ENCODE data around the gene MEF2B. TPM values are rescaled to one million over a fixed set of nuclear protein-coding genes. Genes with fewer than 3 reads are reported as not detected.

Gene MEF2B
- total and polyA plus RNA-seq, 10 of the 15 experiments (the other 5 are each of a cell fraction or from before 2014, with no cell fraction given) = 0.09 to 33.0 (median 8.9) TPM

GRCh38 chr19:19206938-19207337 lies 36.9 kb upstream of the MEF2B start:
- intact Hi-C loops (cut with micrococcal nuclease; ENCODE audit: unreplicated experiment) (no loop called here), in situ Hi-C loops (cut with MboI) (no loop called here)
- Histone ChIP-seq H3K4me3 (no peak overlapping the region), H4K20me1 (ENCODE audit: control insufficient read depth, insufficient read depth) (no peaks in the 10 kb centered on the region), H3K27ac (ENCODE audit: control insufficient read depth, insufficient read depth) (no peak overlapping the region), H3K4me1 (ENCODE audit: control insufficient read depth, insufficient read depth, low read length) (peaks cover 8% of the 10 kb centered on the region; the same call in 1 of the 2 replicates), H3K4me2 (ENCODE audit: control insufficient read depth, insufficient read depth) (no peak overlapping the region), H3K79me2 (ENCODE audit: control insufficient read depth, insufficient read depth, low read length) (peaks cover 13% of the 10 kb centered on the region), H3K27me3 (replicated peaks in 1 of 2; ENCODE audit: control insufficient read depth in 2 of 2, insufficient read depth in 2 of 2, low read length in 1 of 2) (peaks cover 0 to 2% of the 10 kb centered on the region in 2 experiments; a peak in 1 of 4 replicates), H3K9me3 (replicated peaks; ENCODE audit: control insufficient read depth, insufficient read depth, low read length) (no peaks in the 10 kb centered on the region), H3K9ac (ENCODE audit: control insufficient read depth, insufficient read depth, low read length) (no peak overlapping the region), H2AFZ (ENCODE audit: control insufficient read depth, low read depth, low read length) (no peak overlapping the region), H3K36me3 (ENCODE audit: control insufficient read depth in 2 of 2, insufficient read depth in 2 of 2, low read length in 1 of 2) (0 out of 4 replicates have a peak, but pooled peaks cover 0 to 4% of the 10 kb centered on the region in 2 experiments)
- ChIA-PET SMC1A (ENCODE audit: uncharacterized antibody, unreplicated experiment) (no interaction called here), RAD21 (ENCODE audit: unreplicated experiment) (no interaction called here), POLR2A (no interaction called here), CTCF (no interaction called here)
- ATAC-seq = no peak
- 35% methylated on average over 5 of the region's 5 CpGs for WGBS (ENCODE audit: insufficient coverage, insufficient replicate concordance, low lambda C conversion rate, missing lambda C conversion rate)
- no TSS peak for BruUV-seq (replicated peaks)
- no peak for DNase-seq (ENCODE audit: low read depth, low spot score)
- no peak for FAIRE-seq
- TF ChIP-seq MEF2B (IDR thresholded peaks at IDR 0.05; ENCODE audit: partially characterized antibody, poor library complexity, severe bottlenecking) = no peak
- no peak for TF ChIP-seq SREBF2 (IDR thresholded peaks at IDR 0.05; ENCODE audit: low read length)
- TF ChIP-seq SPI1 (IDR thresholded peaks at IDR 0.05; ENCODE audit: borderline replicate concordance, insufficient read depth, low read depth, low read length) = no peak
- no peak for TF ChIP-seq ATF2 (IDR thresholded peaks at IDR 0.05; ENCODE audit: low read length)
- no peak for TF ChIP-seq POLR2A (IDR thresholded peaks at IDR 0.05; ENCODE audit: low read depth, low read length)
- TF ChIP-seq, protein P1, sequence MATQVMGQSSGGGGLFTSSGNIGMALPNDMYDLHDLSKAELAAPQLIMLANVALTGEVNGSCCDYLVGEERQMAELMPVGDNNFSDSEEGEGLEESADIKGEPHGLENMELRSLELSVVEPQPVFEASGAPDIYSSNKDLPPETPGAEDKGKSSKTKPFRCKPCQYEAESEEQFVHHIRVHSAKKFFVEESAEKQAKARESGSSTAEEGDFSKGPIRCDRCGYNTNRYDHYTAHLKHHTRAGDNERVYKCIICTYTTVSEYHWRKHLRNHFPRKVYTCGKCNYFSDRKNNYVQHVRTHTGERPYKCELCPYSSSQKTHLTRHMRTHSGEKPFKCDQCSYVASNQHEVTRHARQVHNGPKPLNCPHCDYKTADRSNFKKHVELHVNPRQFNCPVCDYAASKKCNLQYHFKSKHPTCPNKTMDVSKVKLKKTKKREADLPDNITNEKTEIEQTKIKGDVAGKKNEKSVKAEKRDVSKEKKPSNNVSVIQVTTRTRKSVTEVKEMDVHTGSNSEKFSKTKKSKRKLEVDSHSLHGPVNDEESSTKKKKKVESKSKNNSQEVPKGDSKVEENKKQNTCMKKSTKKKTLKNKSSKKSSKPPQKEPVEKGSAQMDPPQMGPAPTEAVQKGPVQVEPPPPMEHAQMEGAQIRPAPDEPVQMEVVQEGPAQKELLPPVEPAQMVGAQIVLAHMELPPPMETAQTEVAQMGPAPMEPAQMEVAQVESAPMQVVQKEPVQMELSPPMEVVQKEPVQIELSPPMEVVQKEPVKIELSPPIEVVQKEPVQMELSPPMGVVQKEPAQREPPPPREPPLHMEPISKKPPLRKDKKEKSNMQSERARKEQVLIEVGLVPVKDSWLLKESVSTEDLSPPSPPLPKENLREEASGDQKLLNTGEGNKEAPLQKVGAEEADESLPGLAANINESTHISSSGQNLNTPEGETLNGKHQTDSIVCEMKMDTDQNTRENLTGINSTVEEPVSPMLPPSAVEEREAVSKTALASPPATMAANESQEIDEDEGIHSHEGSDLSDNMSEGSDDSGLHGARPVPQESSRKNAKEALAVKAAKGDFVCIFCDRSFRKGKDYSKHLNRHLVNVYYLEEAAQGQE (IDR thresholded peaks at IDR 0.05; ENCODE audit: low read depth, low read length) = no peak
- TF ChIP-seq STAT1 (conservative IDR thresholded peaks at IDR 0.05) = no peak
- TF ChIP-seq, protein P2, sequence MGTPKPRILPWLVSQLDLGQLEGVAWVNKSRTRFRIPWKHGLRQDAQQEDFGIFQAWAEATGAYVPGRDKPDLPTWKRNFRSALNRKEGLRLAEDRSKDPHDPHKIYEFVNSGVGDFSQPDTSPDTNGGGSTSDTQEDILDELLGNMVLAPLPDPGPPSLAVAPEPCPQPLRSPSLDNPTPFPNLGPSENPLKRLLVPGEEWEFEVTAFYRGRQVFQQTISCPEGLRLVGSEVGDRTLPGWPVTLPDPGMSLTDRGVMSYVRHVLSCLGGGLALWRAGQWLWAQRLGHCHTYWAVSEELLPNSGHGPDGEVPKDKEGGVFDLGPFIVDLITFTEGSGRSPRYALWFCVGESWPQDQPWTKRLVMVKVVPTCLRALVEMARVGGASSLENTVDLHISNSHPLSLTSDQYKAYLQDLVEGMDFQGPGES (IDR thresholded peaks at IDR 0.05) = no peak
- TF ChIP-seq SMC3 (IDR thresholded peaks at IDR 0.05; ENCODE audit: borderline replicate concordance, low read length) = no peak
- TF ChIP-seq SMAD1 (IDR thresholded peaks at IDR 0.05; ENCODE audit: low read depth, partially characterized antibody) = no peak
- TF ChIP-seq CBX3 (IDR thresholded peaks at IDR 0.05; ENCODE audit: borderline replicate concordance, low read depth) = no peak
- TF ChIP-seq, protein P3, sequence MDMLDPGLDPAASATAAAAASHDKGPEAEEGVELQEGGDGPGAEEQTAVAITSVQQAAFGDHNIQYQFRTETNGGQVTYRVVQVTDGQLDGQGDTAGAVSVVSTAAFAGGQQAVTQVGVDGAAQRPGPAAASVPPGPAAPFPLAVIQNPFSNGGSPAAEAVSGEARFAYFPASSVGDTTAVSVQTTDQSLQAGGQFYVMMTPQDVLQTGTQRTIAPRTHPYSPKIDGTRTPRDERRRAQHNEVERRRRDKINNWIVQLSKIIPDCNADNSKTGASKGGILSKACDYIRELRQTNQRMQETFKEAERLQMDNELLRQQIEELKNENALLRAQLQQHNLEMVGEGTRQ (IDR thresholded peaks at IDR 0.05; ENCODE audit: borderline replicate concordance, low read depth, low read length) = no peak
- no peak for TF ChIP-seq SMAD5 (IDR thresholded peaks at IDR 0.05; ENCODE audit: low read depth)
